Activated naive CD4-positive, alpha-beta T cell treated with anti-CD3 and anti-CD28 coated beads, Interleukin-2, amount 10 ng/mL, durations not matched to agents 7 days and 5 days (primary cell): ENCODE measurements around the gene ACVR2B.
A peak's percentile ranks its signal among the peaks of the same experiment; 100 is the strongest.

Source experiments
- CTCF ChIA-PET: fragments of 350-600 bp; sonication (Branson Sonifier 250); formaldehyde crosslinking; loops from one replicate; lab custom pipeline; 2021; ENCODE audit warnings: antibody characterized with exemption; lab: Charles Lee
- DNase-seq: peaks from one replicate; pipeline ENCODE4 v3.0.0-alpha.2; 2020
- H3K27ac Mint-ChIP-seq: one replicate; pipeline ENCODE4 v1.8.0; 2021; ENCODE audit warnings: mild to moderate bottlenecking, moderate library complexity, mixed read lengths
- H3K27me3 Mint-ChIP-seq: one replicate; pipeline ENCODE4 v1.8.0; 2021; ENCODE audit warnings: mild to moderate bottlenecking, mixed read lengths
- H3K36me3 Mint-ChIP-seq: one replicate; pipeline ENCODE4 v1.8.0; 2021; ENCODE audit warnings: mixed read lengths
- H3K4me1 Mint-ChIP-seq: one replicate; pipeline ENCODE4 v1.8.0; 2021; ENCODE audit warnings: mixed read lengths
- H3K4me3 Mint-ChIP-seq: one replicate; pipeline ENCODE4 v1.8.0; 2021; ENCODE audit warnings: mild to moderate bottlenecking, moderate library complexity, mixed read lengths
- H3K9me3 Mint-ChIP-seq: one replicate; pipeline ENCODE4 v1.8.0; 2021; ENCODE audit warnings: mixed read lengths

The ACVR2B gene

GRCh38 chr3:38515367-38515766, 61.7 kb downstream of the ACVR2B start:
- no peaks in the 10 kb centered on the region for H3K9me3 Mint-ChIP-seq
- no peak overlapping the region for H3K4me3 Mint-ChIP-seq
- H3K27ac Mint-ChIP-seq = no peak overlapping the region
- CTCF ChIA-PET = interaction anchor here (0.9 kb wide), 1 partner anchor 421 kb away, joined by 3 read pairs; no protein-coding TSS in a partner anchor
- H3K27me3 Mint-ChIP-seq = no peaks in the 10 kb centered on the region
- H3K36me3 Mint-ChIP-seq = peaks cover 38% of the 10 kb centered on the region
- H3K4me1 Mint-ChIP-seq = peaks cover 27% of the 10 kb centered on the region
- no peak for DNase-seq

DNA sequence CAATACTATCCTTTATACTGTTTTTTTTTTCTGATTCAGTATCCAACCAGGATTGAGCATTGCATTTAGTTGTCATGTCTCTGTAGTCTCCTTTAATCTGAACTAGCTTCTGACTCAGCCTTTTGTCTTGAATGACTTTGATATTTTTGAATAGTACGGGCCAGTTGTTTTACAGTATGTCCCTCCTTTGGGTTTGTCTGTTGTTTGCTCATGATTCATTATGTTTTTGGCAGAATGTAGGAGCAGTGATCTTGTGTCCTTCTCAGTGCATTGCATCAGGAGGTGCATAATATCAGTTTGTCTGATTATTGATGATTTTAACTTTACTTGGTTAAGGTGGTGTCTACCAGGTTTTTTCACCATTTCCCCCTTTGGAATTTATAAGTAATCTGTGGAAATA, 63.0 kb downstream of the ACVR2B start:
- CTCF ChIA-PET = interaction anchor here (0.9 kb wide), 1 partner anchor 134 kb away, joined by 3 read pairs; no protein-coding TSS in a partner anchor
- peaks cover 36% of the 10 kb centered on the region for H3K36me3 Mint-ChIP-seq
- H3K4me3 Mint-ChIP-seq = no peak overlapping the region
- H3K27me3 Mint-ChIP-seq = no peaks in the 10 kb centered on the region
- no peak for DNase-seq
- H3K27ac Mint-ChIP-seq = no peak overlapping the region
- peaks cover 39% of the 10 kb centered on the region for H3K4me1 Mint-ChIP-seq
- H3K9me3 Mint-ChIP-seq = no peaks in the 10 kb centered on the region

DNA sequence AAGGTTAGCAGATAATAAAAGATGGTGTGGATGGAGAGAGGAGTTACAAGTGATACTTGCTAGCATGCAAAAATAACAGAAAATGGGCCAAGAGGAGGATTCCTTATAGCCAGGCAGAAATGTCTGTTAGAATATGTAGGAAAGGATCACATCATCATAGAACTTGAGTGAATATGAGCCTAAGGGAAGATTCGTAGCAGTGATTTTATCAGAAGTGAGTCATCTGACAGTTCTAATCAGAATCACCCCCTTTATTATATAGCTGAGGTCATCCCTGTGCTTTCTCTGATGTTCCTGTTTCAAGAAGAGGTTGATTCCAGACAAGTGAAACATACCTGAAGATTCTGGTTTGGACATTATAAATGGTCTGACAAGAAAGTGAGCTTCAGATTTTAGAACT, 65.3 kb downstream of the ACVR2B start:
- Mint-ChIP-seq H3K4me3 (no peak overlapping the region), H3K27ac (peak overlapping the region; percentile 93), H3K27me3 (no peaks in the 10 kb centered on the region), H3K36me3 (peaks cover 32% of the 10 kb centered on the region), H3K9me3 (no peaks in the 10 kb centered on the region), H3K4me1 (peaks cover 39% of the 10 kb centered on the region)
- CTCF ChIA-PET = interaction anchor here (0.8 to 5.0 kb wide), 8 partner anchors 19 to 481 kb away, joined by 3 to 68 read pairs (median 5); partner anchors contain the start of genes EXOG and XYLB
- DNase-seq = no peak

DNA sequence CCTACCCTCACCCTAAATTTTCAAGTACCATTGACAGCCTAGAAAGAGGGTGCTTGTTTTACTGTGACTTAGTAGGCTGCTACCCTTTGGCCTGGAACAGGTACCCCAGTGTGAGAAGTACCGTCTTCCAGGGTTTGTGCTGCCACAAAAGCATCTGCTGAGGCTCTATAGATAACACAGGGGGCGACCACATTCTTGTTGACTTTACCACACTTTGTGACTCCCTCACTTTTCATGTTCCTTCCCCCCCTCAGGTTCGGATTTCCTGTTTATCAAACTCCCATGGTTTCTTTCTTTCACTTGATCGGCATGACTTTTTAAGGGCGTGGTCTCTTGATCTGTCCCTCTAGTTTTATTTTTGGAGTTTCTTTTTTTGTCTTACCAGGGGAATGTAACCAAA, 66.0 kb downstream of the ACVR2B start:
- CTCF ChIA-PET = interaction anchor here (1.0 to 5.0 kb wide), 10 partner anchors 12 to 480 kb away, joined by 3 to 68 read pairs (median 10); partner anchors contain the start of genes EXOG and XYLB
- peaks cover 39% of the 10 kb centered on the region for H3K4me1 Mint-ChIP-seq
- peak overlapping the region; percentile 60 for H3K4me3 Mint-ChIP-seq
- peak; percentile 59 for DNase-seq
- H3K27me3 Mint-ChIP-seq = no peaks in the 10 kb centered on the region
- peaks cover 30% of the 10 kb centered on the region for H3K36me3 Mint-ChIP-seq
- H3K9me3 Mint-ChIP-seq = no peaks in the 10 kb centered on the region
- H3K27ac Mint-ChIP-seq = peak overlapping the region; percentile 93

- Mint-ChIP-seq H3K36me3 (peaks cover 36% of the 10 kb centered on the region), H3K27ac (no peak overlapping the region), H3K27me3 (no peaks in the 10 kb centered on the region), H3K9me3 (no peaks in the 10 kb centered on the region), H3K4me1 (peaks cover 39% of the 10 kb centered on the region), H3K4me3 (no peak overlapping the region)
- CTCF ChIA-PET = interaction anchor here (0.6 to 5.0 kb wide), 35 partner anchors 9 to 767 kb away, joined by 3 to 68 read pairs (median 5); partner anchors contain the start of genes EXOG and XYLB
- DNase-seq = peak; percentile 78
These were observed 67.8 kb downstream of the ACVR2B start for GRCh38 chr3:38521391-38521987.

DNA sequence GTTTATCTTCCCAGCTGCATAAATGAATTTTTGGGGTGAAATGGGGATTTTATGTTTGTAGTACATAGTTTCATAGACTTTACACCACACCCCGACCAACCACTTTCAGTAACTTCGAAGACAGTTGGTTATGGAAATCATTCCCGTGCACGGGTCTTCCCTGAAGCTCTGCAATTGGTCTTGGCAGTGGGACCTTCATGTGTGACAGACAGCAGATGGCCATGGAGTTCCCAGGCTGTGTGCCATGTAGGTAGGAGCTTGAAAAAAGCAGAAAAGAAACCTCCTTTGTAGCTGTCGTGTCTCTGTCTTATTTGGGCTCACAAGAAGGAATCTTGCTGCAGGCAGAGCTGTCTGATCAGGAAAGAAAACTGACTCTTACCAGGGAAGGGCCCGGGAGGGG, 68.3 kb downstream of the ACVR2B start:
- Mint-ChIP-seq H3K27ac (no peak overlapping the region), H3K27me3 (no peaks in the 10 kb centered on the region), H3K36me3 (peaks cover 31% of the 10 kb centered on the region), H3K4me1 (peaks cover 39% of the 10 kb centered on the region), H3K9me3 (no peaks in the 10 kb centered on the region), H3K4me3 (no peak overlapping the region)
- DNase-seq = no peak
- CTCF ChIA-PET = interaction anchor here (0.6 to 5.0 kb wide), 31 partner anchors 8 to 766 kb away, joined by 3 to 68 read pairs (median 5); partner anchors contain the start of genes EXOG and XYLB

GRCh38 chr3:38524141-38524739, 70.5 kb downstream of the ACVR2B start:
- H3K4me1 Mint-ChIP-seq = peaks cover 24% of the 10 kb centered on the region
- no peaks in the 10 kb centered on the region for H3K27me3 Mint-ChIP-seq
- no peak for DNase-seq
- CTCF ChIA-PET = interaction anchor here (1.3 to 1.9 kb wide), 5 partner anchors 15 to 767 kb away, joined by 3 to 13 read pairs (median 5); no protein-coding TSS in a partner anchor
- H3K4me3 Mint-ChIP-seq = no peak overlapping the region
- no peaks in the 10 kb centered on the region for H3K9me3 Mint-ChIP-seq
- H3K36me3 Mint-ChIP-seq = peaks cover 24% of the 10 kb centered on the region
- H3K27ac Mint-ChIP-seq = no peak overlapping the region

- Mint-ChIP-seq H3K27me3 (no peaks in the 10 kb centered on the region), H3K9me3 (no peaks in the 10 kb centered on the region), H3K36me3 (peaks cover 18% of the 10 kb centered on the region), H3K27ac (no peak overlapping the region), H3K4me1 (no peaks in the 10 kb centered on the region), H3K4me3 (no peak overlapping the region)
- no peak for DNase-seq
- CTCF ChIA-PET = no interaction called here
These were observed 73.1 kb downstream of the ACVR2B start for GRCh38 chr3:38526792-38527191.

DNA sequence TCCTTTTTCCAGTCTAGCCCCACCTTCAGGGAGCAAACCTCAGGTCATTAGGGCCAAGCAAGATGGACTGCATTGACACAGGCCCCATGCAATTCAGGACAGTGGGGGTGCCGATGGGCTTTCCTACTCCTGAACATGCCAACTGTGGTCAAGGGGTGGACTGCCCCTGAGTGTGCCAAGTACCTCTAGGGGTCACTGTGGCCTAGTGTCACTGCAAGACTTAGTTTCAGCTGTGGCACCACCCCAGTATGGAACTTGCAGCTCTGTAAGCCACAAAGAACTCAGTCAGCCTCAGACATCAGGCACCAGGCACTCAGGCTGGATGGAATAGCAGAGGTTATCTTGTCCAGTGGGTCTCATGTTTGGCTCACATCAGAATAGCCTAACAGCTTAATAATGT, 74.8 kb downstream of the ACVR2B start:
- no peak for DNase-seq
- H3K27ac Mint-ChIP-seq = no peak overlapping the region
- CTCF ChIA-PET = no interaction called here
- H3K9me3 Mint-ChIP-seq = no peaks in the 10 kb centered on the region
- no peaks in the 10 kb centered on the region for H3K4me1 Mint-ChIP-seq
- no peaks in the 10 kb centered on the region for H3K27me3 Mint-ChIP-seq
- H3K4me3 Mint-ChIP-seq = no peak overlapping the region
- peaks cover 17% of the 10 kb centered on the region for H3K36me3 Mint-ChIP-seq

DNA sequence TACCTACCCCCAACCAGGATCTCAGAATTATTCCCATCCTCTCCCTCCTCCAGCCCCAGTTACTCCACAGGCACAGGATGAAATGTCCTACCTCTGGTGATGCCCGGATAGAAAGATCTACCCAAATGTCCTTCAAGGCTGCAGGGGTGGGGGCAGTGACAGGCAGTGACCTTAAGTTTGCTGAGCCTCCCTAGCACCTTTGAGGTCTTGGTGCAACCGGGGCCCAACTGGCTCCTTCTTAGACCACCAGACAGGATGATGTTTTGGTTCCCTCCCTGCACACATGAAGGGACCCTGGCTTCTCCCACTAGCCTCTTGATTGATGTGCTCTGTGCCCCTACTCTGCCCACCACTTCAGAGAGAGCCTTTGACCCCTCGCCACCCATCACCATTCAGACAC, 78.8 kb downstream of the ACVR2B start:
- Mint-ChIP-seq H3K27ac (no peak overlapping the region), H3K4me1 (no peaks in the 10 kb centered on the region), H3K27me3 (no peaks in the 10 kb centered on the region), H3K4me3 (no peak overlapping the region), H3K36me3 (peaks cover 4% of the 10 kb centered on the region), H3K9me3 (no peaks in the 10 kb centered on the region)
- DNase-seq = no peak
- CTCF ChIA-PET = no interaction called here

DNA sequence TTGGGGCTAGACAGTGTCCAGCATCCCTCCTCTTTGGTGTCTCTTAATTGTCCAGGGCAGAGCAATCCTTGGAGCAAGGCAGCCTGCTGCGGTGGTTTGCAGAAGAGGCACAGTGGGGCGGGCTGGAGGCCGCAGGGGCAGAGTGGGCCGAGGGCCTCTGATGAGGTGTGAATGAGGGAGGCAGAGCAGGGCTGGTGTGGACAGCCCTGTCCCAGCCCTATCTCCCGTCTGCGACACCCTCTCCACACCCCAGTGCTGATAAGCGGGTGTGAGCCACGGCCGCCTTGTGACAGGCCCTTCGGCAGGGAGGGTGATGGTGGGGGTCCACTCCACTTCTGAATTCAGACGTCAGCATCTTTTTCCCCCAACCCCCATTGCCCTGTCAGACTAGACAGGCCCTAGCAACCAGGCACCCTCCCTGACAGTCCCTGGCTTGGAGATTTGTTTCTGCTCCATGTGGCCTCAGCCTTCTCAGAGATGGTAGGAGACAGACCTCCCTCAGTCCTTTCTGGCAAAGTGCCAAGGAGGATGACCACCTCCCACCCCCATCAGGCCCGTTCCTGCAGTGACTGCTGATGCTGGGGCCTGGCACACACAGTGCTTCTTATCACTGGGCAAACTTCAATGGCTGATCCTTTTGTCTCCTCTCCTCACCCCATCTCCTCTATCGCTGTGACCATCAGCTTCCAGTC, 79.7 kb downstream of the ACVR2B start:
- CTCF ChIA-PET = no interaction called here
- no peak overlapping the region for H3K4me3 Mint-ChIP-seq
- no peaks in the 10 kb centered on the region for H3K27me3 Mint-ChIP-seq
- H3K27ac Mint-ChIP-seq = peak overlapping the region; percentile 49
- no peaks in the 10 kb centered on the region for H3K9me3 Mint-ChIP-seq
- no peaks in the 10 kb centered on the region for H3K4me1 Mint-ChIP-seq
- no peak for DNase-seq
- peaks cover 1% of the 10 kb centered on the region for H3K36me3 Mint-ChIP-seq

GRCh38 chr3:38534180-38534579, 80.5 kb downstream of the ACVR2B start:
- CTCF ChIA-PET = no interaction called here
- Mint-ChIP-seq H3K27ac (no peak overlapping the region), H3K36me3 (no peaks in the 10 kb centered on the region), H3K4me1 (no peaks in the 10 kb centered on the region), H3K9me3 (no peaks in the 10 kb centered on the region), H3K27me3 (no peaks in the 10 kb centered on the region), H3K4me3 (no peak overlapping the region)
- no peak for DNase-seq

- Mint-ChIP-seq H3K36me3 (no peaks in the 10 kb centered on the region), H3K27ac (no peak overlapping the region), H3K4me1 (no peaks in the 10 kb centered on the region), H3K4me3 (no peak overlapping the region), H3K9me3 (no peaks in the 10 kb centered on the region), H3K27me3 (no peaks in the 10 kb centered on the region)
- DNase-seq = no peak
- CTCF ChIA-PET = no interaction called here
These were observed 80.9 kb downstream of the ACVR2B start for GRCh38 chr3:38534604-38535003.

GRCh38 chr3:38536671-38537070, 83.0 kb downstream of the ACVR2B start:
- CTCF ChIA-PET = interaction anchor here (1.1 kb wide), 1 partner anchor 15 kb away, joined by 3 read pairs; no protein-coding TSS in a partner anchor
- no peak overlapping the region for H3K4me3 Mint-ChIP-seq
- H3K27ac Mint-ChIP-seq = no peak overlapping the region
- H3K27me3 Mint-ChIP-seq = no peaks in the 10 kb centered on the region
- H3K36me3 Mint-ChIP-seq = no peaks in the 10 kb centered on the region
- no peaks in the 10 kb centered on the region for H3K9me3 Mint-ChIP-seq
- H3K4me1 Mint-ChIP-seq = no peaks in the 10 kb centered on the region
- DNase-seq = no peak
